Caco-2 (cell line): ENCODE measurements around the gene RABGEF1. TPM values are rescaled to one million over a fixed set of nuclear protein-coding genes. Genes with fewer than 3 reads are reported as not detected.
"Not testable (repeated sequence)": the region's sequence is repeated elsewhere in the genome, so short reads cannot be mapped to it uniquely, and the experiment has no call there.

Source experiments
- BruUV-seq: library from RNA; stranded (reverse); fragments of 400-500 nt; replicated peaks from 2 replicates; lab custom pipeline; 2021; lab: Mats Ljungman, UMichigan
- CTCF ChIA-PET: fragments of 300-600 bp; sonication (Branson Sonifier 250); formaldehyde crosslinking; loops from one replicate; lab custom pipeline; 2022; ENCODE audit warnings: antibody characterized with exemption; lab: Charles Lee
- POLR2A ChIA-PET: fragments of 300-600 bp; sonication (Branson Sonifier 250); formaldehyde crosslinking; loops from one replicate; lab custom pipeline; 2022; ENCODE audit warnings: antibody characterized with exemption; lab: Charles Lee
- DNase-seq, 2 experiments: peaks; one replicate each; pipeline versions ENCODE4 v3.0.0 to v3.0.0-alpha.2; 2020 to 2022
- H3K27me3 ChIP-seq: replicated peaks from 2 replicates; pipeline ENCODE4 v1.6.0; 2011; ENCODE audit warnings: low read length; ENCODE audit not compliant: control insufficient read depth, insufficient read depth
- H3K36me3 ChIP-seq: 2 replicates; pipeline ENCODE4 v1.5.1; 2011; ENCODE audit warnings: low read length; ENCODE audit not compliant: control insufficient read depth, insufficient read depth
- H3K4me1 ChIP-seq: fragments of 250-450 bp; sonication (Bioruptor Pico); 2 replicates; pipeline ENCODE4 v1.5.1; 2020; ENCODE audit warnings: mild to moderate bottlenecking
- H3K4me3 ChIP-seq: 2 replicates; pipeline ENCODE4 v1.5.1; 2011; ENCODE audit warnings: low read depth, mild to moderate bottlenecking, control low read depth, low read length
- H3K9me3 ChIP-seq: fragments of 250-450 bp; sonication (Bioruptor Pico); 2 replicates; pipeline ENCODE4 v1.5.1; 2020; ENCODE audit warnings: mild to moderate bottlenecking, moderate library complexity
- H3K27ac Mint-ChIP-seq: one replicate; pipeline ENCODE4 v1.8.0; 2022; ENCODE audit warnings: mixed read lengths; ENCODE audit not compliant: unreplicated experiment
- H3K27me3 Mint-ChIP-seq: one replicate; pipeline ENCODE4 v1.8.0; 2022; ENCODE audit warnings: mixed read lengths; ENCODE audit not compliant: insufficient read depth, unreplicated experiment
- H3K36me3 Mint-ChIP-seq: one replicate; pipeline ENCODE4 v1.8.0; 2022; ENCODE audit warnings: mild to moderate bottlenecking, mixed read lengths; ENCODE audit not compliant: insufficient read depth, unreplicated experiment
- H3K4me1 Mint-ChIP-seq: one replicate; pipeline ENCODE4 v1.8.0; 2022; ENCODE audit warnings: low read depth, mixed read lengths; ENCODE audit not compliant: unreplicated experiment
- H3K4me3 Mint-ChIP-seq: one replicate; pipeline ENCODE4 v1.8.0; 2022; ENCODE audit warnings: mild to moderate bottlenecking, moderate library complexity, mixed read lengths; ENCODE audit not compliant: unreplicated experiment
- H3K9me3 Mint-ChIP-seq: one replicate; pipeline ENCODE4 v1.8.0; 2022; ENCODE audit warnings: mixed read lengths; ENCODE audit not compliant: unreplicated experiment
- intact Hi-C: fragments of 100-400 bp; cut with micrococcal nuclease; formaldehyde crosslinking; loops from one replicate; pipeline ENCODE4 v1.10.0; 2022; ENCODE audit not compliant: unreplicated experiment
- total RNA-seq: library from RNA; stranded (reverse); gene quantifications from 2 replicates; pipeline ENCODE4 v1.2.3, GENCODE V29; 2022
- TF ChIP-seq, protein P1 (sequence below), 2 experiments: fragments of 200-600 bp in 1 of 2; IDR thresholded peaks; 1 replicate in 1 of 2; 2 replicates in 1 of 2; pipeline versions ENCODE4 v1.5.1 to v1.8.0; 2011 to 2022; ENCODE audit warnings: antibody characterized with exemption in 1 of 2, control low read depth in 1 of 2, inconsistent platforms in 1 of 2, low read depth in 1 of 2, low read length in 1 of 2, mild to moderate bottlenecking in 1 of 2, moderate library complexity in 1 of 2; ENCODE audit not compliant: insufficient read depth in 1 of 2, severe bottlenecking in 1 of 2, unreplicated experiment in 1 of 2

Gene RABGEF1
- total RNA-seq, 1 experiment from 2014 or later, result 20.3 TPM

DNA sequence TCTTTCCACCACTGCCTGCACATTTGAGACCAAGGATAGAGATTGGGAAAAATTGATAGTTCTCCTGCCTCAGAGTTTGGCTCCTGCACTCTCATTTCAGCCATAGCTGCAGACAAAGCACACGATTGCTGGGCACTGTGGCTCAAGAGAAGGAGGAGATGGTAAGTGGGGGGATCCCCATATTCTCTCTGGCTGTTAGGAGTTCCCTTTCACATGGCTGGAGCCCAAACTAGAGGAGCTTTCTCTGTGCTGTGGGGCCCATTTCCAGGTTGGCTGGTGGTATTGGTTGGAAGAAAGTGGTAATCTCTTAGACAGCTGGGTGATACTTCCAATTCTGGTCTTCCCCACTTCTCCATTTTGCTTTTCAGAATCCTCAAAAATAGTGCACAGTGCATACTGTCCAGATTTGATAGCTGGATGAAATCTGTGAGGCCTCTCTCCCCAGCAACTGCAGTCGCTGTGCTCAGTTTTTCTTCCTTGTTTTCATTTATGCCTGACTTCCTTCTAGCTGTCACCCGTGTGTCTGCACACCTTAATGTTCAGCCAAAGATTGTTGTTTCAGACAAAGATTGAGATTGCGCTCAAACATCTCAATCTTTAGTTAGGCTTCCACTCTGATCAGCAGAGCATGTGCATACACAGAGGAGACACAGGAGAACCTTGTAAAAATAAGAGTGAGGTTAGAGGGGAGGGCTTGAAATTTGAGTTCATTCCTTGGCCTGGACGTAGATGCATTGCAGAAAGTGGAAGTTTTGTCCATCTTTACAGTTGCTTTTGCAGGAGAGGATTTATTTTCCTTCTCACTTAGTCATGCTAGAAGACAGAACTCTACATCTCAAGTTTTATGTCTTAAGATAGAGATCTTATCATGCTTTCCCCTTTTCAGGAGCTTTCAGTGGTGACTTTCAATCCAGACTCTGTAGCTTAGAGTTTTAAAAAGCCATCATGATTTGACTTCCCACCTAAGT lies 28.6 kb downstream of the RABGEF1 start:
- no peaks in the 10 kb centered on the region for H3K27me3 Mint-ChIP-seq
- no TSS peak for BruUV-seq
- CTCF ChIA-PET, result no interaction called here
- H3K4me1 ChIP-seq, result no peaks in the 10 kb centered on the region
- no peak overlapping the region for H3K27ac Mint-ChIP-seq
- intact Hi-C loops, result no loop called here
- H3K4me3 Mint-ChIP-seq, result no peak overlapping the region
- peaks cover 28% of the 10 kb centered on the region for H3K36me3 Mint-ChIP-seq
- POLR2A ChIA-PET, result no interaction called here
- TF ChIP-seq, protein P1, sequence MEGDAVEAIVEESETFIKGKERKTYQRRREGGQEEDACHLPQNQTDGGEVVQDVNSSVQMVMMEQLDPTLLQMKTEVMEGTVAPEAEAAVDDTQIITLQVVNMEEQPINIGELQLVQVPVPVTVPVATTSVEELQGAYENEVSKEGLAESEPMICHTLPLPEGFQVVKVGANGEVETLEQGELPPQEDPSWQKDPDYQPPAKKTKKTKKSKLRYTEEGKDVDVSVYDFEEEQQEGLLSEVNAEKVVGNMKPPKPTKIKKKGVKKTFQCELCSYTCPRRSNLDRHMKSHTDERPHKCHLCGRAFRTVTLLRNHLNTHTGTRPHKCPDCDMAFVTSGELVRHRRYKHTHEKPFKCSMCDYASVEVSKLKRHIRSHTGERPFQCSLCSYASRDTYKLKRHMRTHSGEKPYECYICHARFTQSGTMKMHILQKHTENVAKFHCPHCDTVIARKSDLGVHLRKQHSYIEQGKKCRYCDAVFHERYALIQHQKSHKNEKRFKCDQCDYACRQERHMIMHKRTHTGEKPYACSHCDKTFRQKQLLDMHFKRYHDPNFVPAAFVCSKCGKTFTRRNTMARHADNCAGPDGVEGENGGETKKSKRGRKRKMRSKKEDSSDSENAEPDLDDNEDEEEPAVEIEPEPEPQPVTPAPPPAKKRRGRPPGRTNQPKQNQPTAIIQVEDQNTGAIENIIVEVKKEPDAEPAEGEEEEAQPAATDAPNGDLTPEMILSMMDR (IDR thresholded peaks at IDR 0.05; ENCODE audit: insufficient read depth in 1 of 2, low read depth in 1 of 2, low read length in 1 of 2, severe bottlenecking in 1 of 2, unreplicated experiment in 1 of 2), result no peak
- DNase-seq, result no peak
- no peaks in the 10 kb centered on the region for H3K9me3 Mint-ChIP-seq
- H3K4me3 ChIP-seq, result no peak overlapping the region
- no peaks in the 10 kb centered on the region for H3K36me3 ChIP-seq
- no peaks in the 10 kb centered on the region for H3K27me3 ChIP-seq
- H3K4me1 Mint-ChIP-seq, result no peaks in the 10 kb centered on the region
- H3K9me3 ChIP-seq, result no peaks in the 10 kb centered on the region

DNA sequence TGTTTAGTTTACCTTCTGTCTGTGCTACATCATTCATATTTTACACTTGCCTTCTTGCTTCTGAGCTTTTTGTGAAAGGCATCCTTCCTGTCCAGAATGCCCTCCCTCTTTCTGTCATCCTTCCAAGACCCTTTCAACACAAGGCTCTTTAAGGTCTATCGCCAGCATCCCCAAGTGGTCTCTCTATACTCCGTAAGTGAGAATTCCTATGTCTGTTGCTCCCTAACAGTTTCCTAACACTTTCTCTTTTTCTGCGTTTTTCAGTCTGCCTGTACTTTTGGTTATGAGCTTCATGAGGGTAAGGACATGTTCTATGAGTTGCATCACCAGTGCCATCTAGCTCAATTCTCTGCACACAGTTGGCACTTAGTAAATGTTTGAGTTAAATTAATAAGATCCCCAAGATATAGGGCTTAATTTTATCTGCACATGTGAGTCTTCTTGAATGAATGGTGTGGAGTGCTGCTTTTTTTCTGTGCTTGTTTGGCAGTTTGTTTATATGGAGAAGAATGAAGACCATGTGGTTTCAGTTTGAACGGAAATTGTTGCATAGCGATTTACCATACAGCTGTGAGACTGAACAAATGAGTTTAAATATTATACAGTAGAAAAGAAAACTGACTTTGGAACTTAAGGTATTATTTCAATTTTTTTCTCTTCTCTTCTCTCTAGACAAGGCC lies 29.4 kb downstream of the RABGEF1 start:
- no peaks in the 10 kb centered on the region for H3K4me1 ChIP-seq
- ChIA-PET CTCF (no interaction called here), POLR2A (no interaction called here)
- BruUV-seq, result no TSS peak
- Mint-ChIP-seq H3K36me3 (peaks cover 34% of the 10 kb centered on the region), H3K27ac (no peak overlapping the region), H3K27me3 (no peaks in the 10 kb centered on the region), H3K9me3 (no peaks in the 10 kb centered on the region), H3K4me1 (no peaks in the 10 kb centered on the region), H3K4me3 (no peak overlapping the region)
- TF ChIP-seq, protein P1 (IDR thresholded peaks at IDR 0.05; ENCODE audit: insufficient read depth in 1 of 2, low read depth in 1 of 2, low read length in 1 of 2, severe bottlenecking in 1 of 2, unreplicated experiment in 1 of 2), result no peak
- intact Hi-C loops, result no loop called here
- H3K36me3 ChIP-seq, result no peaks in the 10 kb centered on the region
- H3K4me3 ChIP-seq, result no peak overlapping the region
- no peaks in the 10 kb centered on the region for H3K27me3 ChIP-seq
- no peaks in the 10 kb centered on the region for H3K9me3 ChIP-seq
- DNase-seq, result no peak

DNA sequence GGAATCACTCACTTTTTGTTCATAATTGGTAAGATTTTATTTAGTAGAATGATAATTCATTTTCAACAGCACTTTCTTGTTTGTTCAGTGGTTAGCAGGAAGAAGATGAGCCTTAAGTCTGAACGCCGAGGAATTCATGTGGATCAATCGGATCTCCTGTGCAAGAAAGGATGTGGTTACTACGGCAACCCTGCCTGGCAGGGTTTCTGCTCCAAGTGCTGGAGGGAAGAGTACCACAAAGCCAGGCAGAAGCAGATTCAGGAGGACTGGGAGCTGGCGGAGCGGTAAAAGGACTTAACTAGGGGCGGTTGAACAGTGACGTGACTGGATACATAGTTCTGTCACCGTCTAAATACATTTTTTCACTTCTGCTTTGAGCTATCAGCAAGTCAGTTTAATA lies 31.3 kb downstream of the RABGEF1 start:
- DNase-seq, result no peak
- peaks cover 53% of the 10 kb centered on the region for H3K36me3 Mint-ChIP-seq
- BruUV-seq, result no TSS peak
- Histone ChIP-seq H3K4me3 (no peak overlapping the region), H3K27me3 (no peaks in the 10 kb centered on the region), H3K9me3 (no peaks in the 10 kb centered on the region), H3K4me1 (0 out of 2 replicates have a peak, but pooled peaks cover under 1% of the 10 kb centered on the region), H3K36me3 (no peaks in the 10 kb centered on the region)
- no peaks in the 10 kb centered on the region for H3K27me3 Mint-ChIP-seq
- intact Hi-C loops, result no loop called here
- H3K9me3 Mint-ChIP-seq, result no peaks in the 10 kb centered on the region
- TF ChIP-seq, protein P1 (IDR thresholded peaks at IDR 0.05; ENCODE audit: insufficient read depth in 1 of 2, low read depth in 1 of 2, low read length in 1 of 2, severe bottlenecking in 1 of 2, unreplicated experiment in 1 of 2), result no peak
- H3K4me1 Mint-ChIP-seq, result no peaks in the 10 kb centered on the region
- no peak overlapping the region for H3K27ac Mint-ChIP-seq
- ChIA-PET POLR2A (no interaction called here), CTCF (no interaction called here)
- H3K4me3 Mint-ChIP-seq, result no peak overlapping the region

DNA sequence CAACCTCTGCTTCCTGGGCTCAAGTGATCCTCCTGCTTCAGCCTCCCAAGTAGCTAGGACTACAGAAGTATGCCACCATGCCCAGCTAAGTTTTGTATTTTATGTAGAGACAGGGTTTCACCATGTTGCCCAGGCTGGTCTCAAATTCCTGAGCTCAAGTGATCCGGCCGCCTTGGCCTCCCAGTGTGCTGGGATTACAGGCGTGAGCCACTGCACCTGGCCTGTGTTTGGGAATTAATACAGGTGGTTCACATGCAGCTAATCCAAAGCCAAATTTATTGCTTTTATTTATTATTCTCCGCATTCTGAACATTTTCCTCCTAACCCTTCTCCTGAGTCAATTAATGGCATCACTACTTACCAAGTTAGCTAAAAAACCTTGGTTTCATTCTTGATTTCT lies 33.2 kb downstream of the RABGEF1 start:
- intact Hi-C loops, result not testable (repeated sequence)

More for the DNA sequence above, 33.2 kb downstream of the RABGEF1 start:
- H3K27ac Mint-ChIP-seq, H3K4me3 ChIP-seq, H3K36me3 ChIP-seq, H3K27me3 ChIP-seq, H3K9me3 ChIP-seq, DNase-seq, H3K9me3 Mint-ChIP-seq, H3K27me3 Mint-ChIP-seq, BruUV-seq, H3K4me3 Mint-ChIP-seq, POLR2A ChIA-PET: not testable (repeated sequence)
- CTCF ChIA-PET, result interaction anchor here (0.6 kb wide), 1 partner anchor 139 kb away, joined by 3 read pairs; no protein-coding TSS in a partner anchor
- H3K4me1 ChIP-seq, result peaks cover 17% of the 10 kb centered on the region
- peaks cover 13% of the 10 kb centered on the region for H3K4me1 Mint-ChIP-seq
- peaks cover 57% of the 10 kb centered on the region for H3K36me3 Mint-ChIP-seq
